DND-41 (cell line): ENCODE data around the gene TULP4.

Source experiments
- EZH2 ChIP-seq: IDR thresholded peaks from 3 replicates; pipeline ENCODE4 v1.6.1; 2012; ENCODE audit warnings: borderline replicate concordance, low read depth, mild to moderate bottlenecking, moderate library complexity, low read length, inconsistent platforms; ENCODE audit not compliant: severe bottlenecking
- TF ChIP-seq, protein P1 (sequence below): IDR thresholded peaks from 2 replicates; pipeline ENCODE4 v1.5.1; 2012; ENCODE audit warnings: borderline replicate concordance, low read length, moderate library complexity, mild to moderate bottlenecking; ENCODE audit not compliant: poor library complexity, severe bottlenecking; ENCODE audit errors: extremely low read depth

DNA sequence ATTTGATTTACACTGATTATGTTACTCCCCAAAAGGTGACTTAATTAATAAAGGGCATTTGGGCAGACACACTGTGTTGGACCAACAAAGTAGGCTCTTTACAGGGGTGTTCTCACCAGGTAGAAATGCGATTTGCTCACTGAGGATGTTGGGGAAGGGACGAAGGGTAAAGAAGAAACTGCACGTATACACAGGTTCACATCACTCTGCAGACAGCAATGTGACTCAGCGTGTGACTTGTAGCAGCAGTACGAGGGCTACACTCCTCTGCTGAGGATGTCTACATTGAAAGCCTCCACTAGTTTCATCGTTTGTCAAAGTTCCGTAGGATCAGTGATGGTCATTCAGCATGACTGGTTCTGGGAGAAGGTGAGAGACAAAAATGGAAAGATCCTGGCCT lies 194.9 kb downstream of the TULP4 start:
- TF ChIP-seq, protein P1, sequence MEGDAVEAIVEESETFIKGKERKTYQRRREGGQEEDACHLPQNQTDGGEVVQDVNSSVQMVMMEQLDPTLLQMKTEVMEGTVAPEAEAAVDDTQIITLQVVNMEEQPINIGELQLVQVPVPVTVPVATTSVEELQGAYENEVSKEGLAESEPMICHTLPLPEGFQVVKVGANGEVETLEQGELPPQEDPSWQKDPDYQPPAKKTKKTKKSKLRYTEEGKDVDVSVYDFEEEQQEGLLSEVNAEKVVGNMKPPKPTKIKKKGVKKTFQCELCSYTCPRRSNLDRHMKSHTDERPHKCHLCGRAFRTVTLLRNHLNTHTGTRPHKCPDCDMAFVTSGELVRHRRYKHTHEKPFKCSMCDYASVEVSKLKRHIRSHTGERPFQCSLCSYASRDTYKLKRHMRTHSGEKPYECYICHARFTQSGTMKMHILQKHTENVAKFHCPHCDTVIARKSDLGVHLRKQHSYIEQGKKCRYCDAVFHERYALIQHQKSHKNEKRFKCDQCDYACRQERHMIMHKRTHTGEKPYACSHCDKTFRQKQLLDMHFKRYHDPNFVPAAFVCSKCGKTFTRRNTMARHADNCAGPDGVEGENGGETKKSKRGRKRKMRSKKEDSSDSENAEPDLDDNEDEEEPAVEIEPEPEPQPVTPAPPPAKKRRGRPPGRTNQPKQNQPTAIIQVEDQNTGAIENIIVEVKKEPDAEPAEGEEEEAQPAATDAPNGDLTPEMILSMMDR, result no peak
- TF ChIP-seq EZH2, result no peak
